DOHH2 (cell line): ENCODE results near the gene ARL2BP.

ENCODE experiments used
- H3F3A ChIP-seq: fragments of 200-600 bp; sonication (generic), shearing (Covaris generic); 2 replicates; pipeline ENCODE4 v1.6.0; 2016; ENCODE audit warnings: antibody characterized with exemption, mild to moderate bottlenecking; ENCODE audit not compliant: control insufficient read depth, insufficient read depth
- H3K27ac ChIP-seq: fragments of 200-600 bp; sonication (generic); 2 replicates; pipeline ENCODE4 v1.5.1; 2014; ENCODE audit warnings: low read depth, mild to moderate bottlenecking, low read length, moderate library complexity
- H3K27me3 ChIP-seq: fragments of 200-600 bp; sonication (generic); 2 replicates; pipeline ENCODE4 v1.6.1; 2014; ENCODE audit warnings: mild to moderate bottlenecking, low read length, mixed read lengths; ENCODE audit not compliant: control insufficient read depth
- H3K36me3 ChIP-seq: fragments of 200-600 bp; sonication (generic); 2 replicates; pipeline ENCODE4 v1.6.1; 2014; ENCODE audit warnings: mild to moderate bottlenecking, low read length, moderate library complexity, mixed read lengths; ENCODE audit not compliant: control insufficient read depth
- H3K4me1 ChIP-seq: fragments of 200-600 bp; sonication (generic); 2 replicates; pipeline ENCODE4 v1.6.1; 2014; ENCODE audit warnings: mild to moderate bottlenecking, low read length, mixed read lengths; ENCODE audit not compliant: control insufficient read depth
- H3K4me2 ChIP-seq: fragments of 200-600 bp; sonication (generic); 2 replicates; pipeline ENCODE4 v1.6.0; 2014; ENCODE audit warnings: mild to moderate bottlenecking, low read length, moderate library complexity
- H3K4me3 ChIP-seq: fragments of 200-600 bp; sonication (generic); 2 replicates; pipeline ENCODE4 v1.5.1; 2014; ENCODE audit warnings: mild to moderate bottlenecking, low read length, mixed read lengths
- H3K79me2 ChIP-seq: fragments of 200-600 bp; sonication (generic); 2 replicates; pipeline ENCODE4 v1.6.1; 2014; ENCODE audit warnings: mild to moderate bottlenecking, low read length, mixed read lengths; ENCODE audit not compliant: control insufficient read depth
- H3K9me2 ChIP-seq: fragments of 200-600 bp; sonication (generic); replicated peaks from 2 replicates; pipeline ENCODE4 v1.6.1; 2014; ENCODE audit warnings: mild to moderate bottlenecking, low read length, mixed read lengths; ENCODE audit not compliant: control insufficient read depth
- H3K9me3 ChIP-seq: fragments of 200-600 bp; sonication (generic); 2 replicates; pipeline ENCODE4 v1.6.1; 2014; ENCODE audit warnings: antibody characterized with exemption, low read length, mixed read lengths; ENCODE audit not compliant: control insufficient read depth, insufficient read depth
- H4K20me1 ChIP-seq: fragments of 200-600 bp; sonication (generic); 2 replicates; pipeline ENCODE4 v1.6.0; 2014; ENCODE audit warnings: low read depth, mild to moderate bottlenecking, antibody characterized with exemption, low read length, moderate library complexity; ENCODE audit not compliant: control insufficient read depth, insufficient read depth
- EZH2phosphoT487 ChIP-seq: fragments of 200-600 bp; sonication (generic); IDR thresholded peaks from 2 replicates; pipeline ENCODE4 v1.6.1; 2017; ENCODE audit warnings: borderline replicate concordance, mild to moderate bottlenecking, antibody characterized with exemption, low read length, moderate library complexity, mixed read lengths
- TF ChIP-seq, protein P1 (sequence below): fragments of 200-600 bp; sonication (generic); IDR thresholded peaks from one replicate; pipeline ENCODE4 v1.5.1; 2014; ENCODE audit warnings: antibody characterized with exemption, mild to moderate bottlenecking, low read depth, low read length; ENCODE audit not compliant: poor library complexity, severe bottlenecking

The ARL2BP gene

DNA sequence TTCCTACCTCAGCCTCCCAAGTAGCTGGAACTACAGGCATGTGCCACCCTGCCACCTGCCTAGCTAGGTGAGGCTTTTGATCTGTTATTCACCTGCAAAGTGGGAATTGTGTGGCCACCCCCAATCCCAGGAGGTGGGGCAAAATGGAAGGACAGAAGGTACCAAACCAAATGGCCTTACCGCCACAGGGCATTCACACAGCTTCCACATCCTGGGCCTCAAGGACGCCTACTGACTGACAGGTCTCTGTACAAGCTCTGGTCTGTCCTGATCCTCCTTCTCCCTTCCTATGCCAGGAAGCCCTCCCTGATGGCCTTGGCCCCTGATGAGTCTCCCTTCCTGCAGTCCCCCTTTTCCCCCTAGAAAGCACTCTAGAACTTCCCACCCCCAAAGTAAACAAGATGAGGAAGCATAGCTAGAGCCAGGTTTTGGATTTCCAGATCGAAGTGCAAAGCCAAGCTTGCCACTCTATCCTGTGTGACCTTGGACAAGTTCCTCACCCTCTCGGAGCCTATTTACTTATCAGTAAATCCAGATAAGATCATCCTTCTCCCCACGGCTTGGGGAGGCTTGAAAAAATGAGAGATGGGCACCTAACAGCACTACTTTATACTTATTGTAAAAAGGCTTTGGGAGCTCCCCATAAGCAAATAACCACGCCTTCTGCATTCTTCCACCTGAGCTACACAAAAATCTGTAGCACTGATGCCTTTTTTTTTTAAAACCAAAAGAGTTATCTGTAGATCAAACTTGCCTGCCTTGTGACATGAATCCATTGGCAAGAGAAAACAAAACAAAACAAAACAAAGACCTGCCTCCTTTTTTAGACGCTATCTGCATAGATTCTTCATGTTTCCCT, 35.0 kb downstream of the ARL2BP start:
- no peaks in the 10 kb centered on the region for H3K79me2 ChIP-seq
- H3K9me3 ChIP-seq, result no peaks in the 10 kb centered on the region
- no peak overlapping the region for H3K4me3 ChIP-seq
- no peaks in the 10 kb centered on the region for H4K20me1 ChIP-seq
- no peak overlapping the region for H3K27ac ChIP-seq
- peaks cover 7% of the 10 kb centered on the region; the same call in 1 of the 2 replicates for H3K4me1 ChIP-seq
- H3K4me2 ChIP-seq, result no peak overlapping the region
- no peaks in the 10 kb centered on the region for H3K9me2 ChIP-seq
- TF ChIP-seq, protein P1, sequence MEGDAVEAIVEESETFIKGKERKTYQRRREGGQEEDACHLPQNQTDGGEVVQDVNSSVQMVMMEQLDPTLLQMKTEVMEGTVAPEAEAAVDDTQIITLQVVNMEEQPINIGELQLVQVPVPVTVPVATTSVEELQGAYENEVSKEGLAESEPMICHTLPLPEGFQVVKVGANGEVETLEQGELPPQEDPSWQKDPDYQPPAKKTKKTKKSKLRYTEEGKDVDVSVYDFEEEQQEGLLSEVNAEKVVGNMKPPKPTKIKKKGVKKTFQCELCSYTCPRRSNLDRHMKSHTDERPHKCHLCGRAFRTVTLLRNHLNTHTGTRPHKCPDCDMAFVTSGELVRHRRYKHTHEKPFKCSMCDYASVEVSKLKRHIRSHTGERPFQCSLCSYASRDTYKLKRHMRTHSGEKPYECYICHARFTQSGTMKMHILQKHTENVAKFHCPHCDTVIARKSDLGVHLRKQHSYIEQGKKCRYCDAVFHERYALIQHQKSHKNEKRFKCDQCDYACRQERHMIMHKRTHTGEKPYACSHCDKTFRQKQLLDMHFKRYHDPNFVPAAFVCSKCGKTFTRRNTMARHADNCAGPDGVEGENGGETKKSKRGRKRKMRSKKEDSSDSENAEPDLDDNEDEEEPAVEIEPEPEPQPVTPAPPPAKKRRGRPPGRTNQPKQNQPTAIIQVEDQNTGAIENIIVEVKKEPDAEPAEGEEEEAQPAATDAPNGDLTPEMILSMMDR, result no peak
- TF ChIP-seq EZH2phosphoT487, result no peak
- H3K27me3 ChIP-seq, result peaks cover 33% of the 10 kb centered on the region
- no peaks in the 10 kb centered on the region for H3K36me3 ChIP-seq
- H3F3A ChIP-seq, result no peaks in the 10 kb centered on the region

DNA sequence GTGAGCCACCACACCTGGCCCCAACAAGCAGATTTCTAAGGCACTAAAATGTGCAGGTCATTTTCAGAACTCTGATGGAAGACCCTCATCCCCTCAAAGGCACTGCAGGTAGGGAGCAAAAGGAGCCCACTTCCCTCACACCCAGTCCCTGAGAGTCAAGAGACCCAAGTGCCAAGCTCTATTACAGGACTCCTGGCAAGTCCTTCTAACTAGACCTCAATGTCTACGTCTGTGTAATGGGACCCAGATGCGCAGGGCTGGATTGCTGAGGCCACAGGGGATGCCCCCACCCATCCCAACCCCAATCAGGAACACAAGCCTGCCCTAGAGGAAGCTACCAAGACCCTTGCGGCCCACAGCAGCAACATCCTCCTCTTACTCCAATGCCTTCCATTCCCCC, 36.7 kb downstream of the ARL2BP start:
- Histone ChIP-seq H3K79me2 (no peaks in the 10 kb centered on the region), H3K9me2 (no peaks in the 10 kb centered on the region), H3K4me1 (peaks cover 7% of the 10 kb centered on the region; the same call in 1 of the 2 replicates), H3K4me2 (no peak overlapping the region), H4K20me1 (no peaks in the 10 kb centered on the region), H3K9me3 (no peaks in the 10 kb centered on the region), H3K27me3 (peaks cover 35% of the 10 kb centered on the region), H3F3A (no peaks in the 10 kb centered on the region), H3K27ac (no peak overlapping the region), H3K36me3 (no peaks in the 10 kb centered on the region), H3K4me3 (no peak overlapping the region)
- TF ChIP-seq EZH2phosphoT487, result no peak
- TF ChIP-seq, protein P1, result no peak

DNA sequence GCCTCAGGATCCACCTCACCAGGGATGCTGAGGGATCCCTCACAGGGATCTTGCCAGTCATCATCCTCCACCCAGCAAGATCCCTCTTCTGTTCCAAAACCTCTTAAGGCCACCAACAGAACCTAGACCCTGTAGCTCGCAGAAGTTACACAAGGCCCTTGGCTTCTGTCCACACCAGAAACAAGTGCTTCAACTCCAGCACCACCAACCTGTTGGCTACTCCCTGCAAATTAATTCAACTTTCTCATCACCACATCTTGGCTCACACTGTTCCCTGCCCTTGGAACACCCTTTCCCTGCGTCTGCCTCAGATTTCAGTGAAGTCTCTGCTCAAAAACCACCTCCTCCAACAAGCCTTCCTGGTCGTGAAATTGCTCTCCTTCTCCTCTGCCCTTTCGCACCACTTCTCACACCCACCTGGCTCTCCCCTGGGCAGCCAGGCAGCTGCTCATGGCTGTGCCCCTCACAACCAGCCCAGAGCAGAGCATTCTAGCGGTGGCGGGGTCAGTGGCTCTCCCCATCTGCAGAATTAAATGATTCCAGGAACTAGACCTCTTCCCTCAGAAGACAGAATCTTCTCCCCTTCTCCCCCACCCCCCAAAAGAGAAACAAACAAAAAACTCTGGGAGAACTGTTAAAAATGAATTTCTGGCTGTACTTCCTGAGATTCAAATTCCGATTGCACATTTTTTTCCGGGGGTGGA, 37.6 kb downstream of the ARL2BP start:
- Histone ChIP-seq H3K4me2 (no peak overlapping the region), H4K20me1 (no peaks in the 10 kb centered on the region), H3K79me2 (no peaks in the 10 kb centered on the region), H3F3A (no peaks in the 10 kb centered on the region), H3K9me3 (no peaks in the 10 kb centered on the region), H3K27me3 (peaks cover 35% of the 10 kb centered on the region), H3K36me3 (no peaks in the 10 kb centered on the region), H3K9me2 (no peaks in the 10 kb centered on the region), H3K4me1 (peaks cover 7% of the 10 kb centered on the region; the same call in 1 of the 2 replicates), H3K4me3 (no peak overlapping the region), H3K27ac (no peak overlapping the region)
- TF ChIP-seq, protein P1, result no peak
- TF ChIP-seq EZH2phosphoT487, result no peak
